Transverse colon (tissue), 4 donors: ENCODE results near the gene USP13. TPM values are rescaled to one million over a fixed set of nuclear protein-coding genes. Genes with fewer than 3 reads are reported as not detected.

Experiments
- DNase-seq: peaks from one replicate; pipeline ENCODE4 v3.0.0-alpha.2; 2019
- H3K27ac ChIP-seq, 4 donors: fragments of 200-600 bp; sonication (generic); 2 replicates each; pipeline ENCODE4 v1.5.1; 2016 to 2018; ENCODE audit warnings: inconsistent platforms in 4 of 4
- H3K27me3 ChIP-seq: fragments of 200-600 bp; sonication (generic); 2 replicates; pipeline ENCODE4 v1.5.1; 2017; ENCODE audit warnings: inconsistent platforms
- H3K36me3 ChIP-seq, 4 donors: fragments of 200-600 bp; sonication (generic); 2 replicates each; pipeline ENCODE4 v1.5.1; 2017 to 2019; ENCODE audit warnings: inconsistent platforms in 4 of 4
- H3K4me1 ChIP-seq, 4 donors: fragments of 200-600 bp; sonication (generic); 2 replicates each; pipeline ENCODE4 v1.5.1; 2017 to 2020; ENCODE audit warnings: inconsistent platforms in 4 of 4
- H3K4me3 ChIP-seq, 4 donors: fragments of 200-600 bp; sonication (generic); 1 replicate in 1 of 4; 2 replicates in 3 of 4; pipeline versions ENCODE4 v1.5.1 to v1.6.1; 2017 to 2019; ENCODE audit warnings: inconsistent platforms in 4 of 4
- H3K9me3 ChIP-seq, 2 donors: fragments of 200-600 bp; sonication (generic); 2 replicates each; pipeline ENCODE4 v1.5.1; 2017 to 2019; ENCODE audit warnings: inconsistent platforms in 2 of 2
- CTCF ChIP-seq, 5 experiments: fragments of 200-600 bp in 3 of 5; fragments of 450-650 bp in 2 of 5; sonication (generic) in 3 of 5; IDR thresholded peaks; 1 replicate in 2 of 5; 2 replicates in 3 of 5; pipeline ENCODE4 v1.5.1; 2016 to 2017; ENCODE audit warnings: antibody characterized with exemption in 5 of 5, inconsistent platforms in 3 of 5, mild to moderate bottlenecking in 2 of 5, moderate library complexity in 1 of 5
- EP300 ChIP-seq: sonication (generic); formaldehyde crosslinking; IDR thresholded peaks from one replicate; pipeline ENCODE4 v1.6.1; 2017; ENCODE audit warnings: antibody characterized with exemption, low read depth
- POLR2A ChIP-seq: fragments of 450-650 bp; IDR thresholded peaks from one replicate; pipeline ENCODE4 v1.6.1; 2016; ENCODE audit warnings: antibody characterized with exemption, mild to moderate bottlenecking, moderate library complexity
- POLR2AphosphoS5 ChIP-seq, 3 donors: sonication (generic); formaldehyde crosslinking; IDR thresholded peaks; one replicate each; pipeline ENCODE4 v1.6.1; 2016; ENCODE audit warnings: antibody characterized with exemption in 3 of 3
- WGBS, 2 donors: methylation state at CpG; one replicate each; pipeline ENCODE4 v1.1.5; 2018; ENCODE audit warnings: low coverage in 1 of 2; 5-methylcytosine and 5-hydroxymethylcytosine counted together
- in situ Hi-C, 4 donors: fragments of 200-750 bp; cut with MboI; loops; one replicate each; pipeline versions ENCODE4 v1.15.0 to v1.15.1; 2017; ENCODE audit warnings: low sequenced_read_pairs in 3 of 4, low pct_ligation_motif_present in 1 of 4, low pct_unique_long_range_greater_than_20kb in 1 of 4
- intact Hi-C: fragments of 100-400 bp; cut with DNase I; formaldehyde crosslinking; loops from one replicate; pipeline ENCODE4 v1.15.1; 2023; ENCODE audit warnings: low total_unique reads
- total RNA-seq, 4 donors: library from RNA; depleted of rRNA; stranded (reverse); fragments of >200 nt; gene quantifications; one replicate each; pipeline ENCODE4 v1.1.0, GENCODE V29; 2016

Gene USP13
- total RNA-seq, 4 donors from 2014 or later, result 2.0 to 3.7 (median 2.7) TPM

- no peak overlapping the region for H3K4me3 ChIP-seq
- H3K4me1 ChIP-seq, result no peaks in the 10 kb centered on the region
- intact Hi-C loops, result no loop called here
- in situ Hi-C loops, result no loop called here
- WGBS, 2 donors, result 76% methylated on average over 8 of the region's 8 CpGs; no CpG with 5 or more reads in 1 of the 2 donors
- no peak for TF ChIP-seq CTCF (IDR thresholded peaks at IDR 0.05)
- no peak for TF ChIP-seq POLR2A
- no peak for TF ChIP-seq EP300
- TF ChIP-seq POLR2AphosphoS5 (IDR thresholded peaks at IDR 0.05), result no peak
- H3K36me3 ChIP-seq, result no peaks in the 10 kb centered on the region
- DNase-seq, result no peak
- no peak overlapping the region for H3K27ac ChIP-seq
- no peaks in the 10 kb centered on the region for H3K27me3 ChIP-seq
- H3K9me3 ChIP-seq, result no peaks in the 10 kb centered on the region
Observed at GRCh38 chr3:179666436-179667035, 13.7 kb downstream of the USP13 start.

GRCh38 chr3:179668429-179668828 lies 15.6 kb downstream of the USP13 start:
- in situ Hi-C loops, result no loop called here
- WGBS, 2 donors, result 80 to 94% methylated on average over 1 of the region's 1 CpG
- H3K27me3 ChIP-seq, result no peaks in the 10 kb centered on the region
- TF ChIP-seq CTCF (IDR thresholded peaks at IDR 0.05) (no peak), POLR2AphosphoS5 (IDR thresholded peaks at IDR 0.05) (no peak), POLR2A (no peak), EP300 (no peak)
- H3K27ac ChIP-seq, result no peak overlapping the region
- H3K4me3 ChIP-seq, result no peak overlapping the region
- no peaks in the 10 kb centered on the region for H3K9me3 ChIP-seq
- intact Hi-C loops, result no loop called here
- DNase-seq, result no peak
- no peaks in the 10 kb centered on the region for H3K36me3 ChIP-seq
- no peaks in the 10 kb centered on the region for H3K4me1 ChIP-seq

DNA sequence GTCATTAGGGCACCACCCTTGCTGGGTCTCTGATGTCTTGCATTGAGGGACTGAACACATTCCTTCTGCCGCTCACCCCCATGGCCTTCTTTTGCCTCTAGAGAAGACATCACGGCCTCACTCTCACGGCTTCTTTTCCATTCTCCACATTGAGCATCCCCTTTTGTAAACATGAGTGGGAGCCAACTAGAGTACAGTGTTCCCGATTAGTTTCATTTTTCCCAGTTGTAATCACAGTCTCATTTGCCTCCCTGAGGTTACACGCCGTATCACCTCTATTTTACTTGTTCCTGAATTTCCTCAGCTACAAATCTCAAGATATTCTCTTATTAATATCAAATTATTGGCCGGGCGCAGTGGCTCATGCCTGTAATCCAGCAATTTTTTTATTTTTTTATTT lies 17.5 kb downstream of the USP13 start:
- Histone ChIP-seq H3K9me3 (no peaks in the 10 kb centered on the region), H3K36me3 (no peaks in the 10 kb centered on the region), H3K4me1 (no peaks in the 10 kb centered on the region), H3K27me3 (no peaks in the 10 kb centered on the region), H3K4me3 (no peak overlapping the region), H3K27ac (no peak overlapping the region)
- in situ Hi-C loops (no loop called here), intact Hi-C loops (no loop called here)
- WGBS, 2 donors, result 74 to 81% methylated on average over 8 of the region's 8 CpGs
- TF ChIP-seq EP300 (no peak), POLR2A (no peak), CTCF (IDR thresholded peaks at IDR 0.05) (no peak), POLR2AphosphoS5 (IDR thresholded peaks at IDR 0.05) (no peak)
- no peak for DNase-seq

DNA sequence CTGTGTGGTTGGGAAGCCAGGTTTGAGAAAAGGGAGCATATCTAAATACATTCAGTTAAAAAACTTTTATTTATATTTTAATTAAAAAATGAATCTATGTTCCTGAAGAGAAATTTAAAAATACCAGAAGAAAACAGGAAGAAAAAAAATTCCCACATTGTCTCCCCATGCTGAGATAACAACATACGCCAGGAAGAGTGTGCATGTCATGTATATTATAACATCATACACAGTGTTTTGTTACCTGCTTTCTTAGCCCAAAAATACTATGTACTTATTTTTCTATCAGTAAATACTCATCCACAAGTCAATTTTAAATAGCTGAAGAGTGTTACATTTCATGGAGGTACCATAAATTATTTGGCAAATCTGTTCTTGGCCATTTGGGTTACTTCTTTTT lies 18.5 kb downstream of the USP13 start:
- H3K9me3 ChIP-seq, result no peaks in the 10 kb centered on the region
- no peak for DNase-seq
- H3K27me3 ChIP-seq, result no peaks in the 10 kb centered on the region
- H3K4me1 ChIP-seq, result no peaks in the 10 kb centered on the region
- no peaks in the 10 kb centered on the region for H3K36me3 ChIP-seq
- H3K4me3 ChIP-seq, result no peak overlapping the region
- H3K27ac ChIP-seq, result no peak overlapping the region
- TF ChIP-seq CTCF (IDR thresholded peaks at IDR 0.05) (no peak), EP300 (no peak), POLR2AphosphoS5 (IDR thresholded peaks at IDR 0.05) (no peak), POLR2A (no peak)
- 96 to 100% methylated on average over 1 of the region's 1 CpG for WGBS, 2 donors
- in situ Hi-C loops (no loop called here), intact Hi-C loops (no loop called here)
